Adipose tissue (tissue), 3 donors: ENCODE results near the gene ADGRL1. TPM values are rescaled to one million over a fixed set of nuclear protein-coding genes. Genes with fewer than 3 reads are reported as not detected.
"Not testable (repeated sequence)": the region's sequence is repeated elsewhere in the genome, so short reads cannot be mapped to it uniquely, and the experiment has no call there.

Experiments
- H3K27ac ChIP-seq: one replicate; pipeline ENCODE4 v1.5.1; 2013; ENCODE audit warnings: low read depth, low read length
- WGBS, 3 donors: extraction: QIAGEN DNeasy Blood & Tissue Kit; methylation state at CpG; one replicate each; pipeline ENCODE4 v1.1.7; 2013; 5-methylcytosine and 5-hydroxymethylcytosine counted together
- polyA plus RNA-seq, 3 donors: library from polyadenylated mRNA; stranded (reverse); fragments of 200-250 nt; gene quantifications; one replicate each; pipeline ENCODE4 v1.2.3, GENCODE V29; 2013
- donor health status: healthy with polysubstance abuse.
- donor health status: Bipolar disorder and iron deficiency.
- donor health status: healthy.

Gene ADGRL1
- polyA plus RNA-seq, 3 donors, result 5.7 to 12.3 (median 11.3) TPM

- 84 to 86% (median 85%) methylated on average over 18 of the region's 18 CpGs for WGBS, 3 donors
These were observed 7.3 kb downstream of the ADGRL1 start for GRCh38 chr19:14198384-14199376.

GRCh38 chr19:14197882-14198281 lies 8.1 kb downstream of the ADGRL1 start:
- WGBS, 3 donors, result 90 to 95% (median 93%) methylated on average over 5 of the region's 5 CpGs
- no peak overlapping the region for H3K27ac ChIP-seq

More at GRCh38 chr19:14198384-14199376, 7.3 kb downstream of the ADGRL1 start:
- no peak overlapping the region for H3K27ac ChIP-seq

DNA sequence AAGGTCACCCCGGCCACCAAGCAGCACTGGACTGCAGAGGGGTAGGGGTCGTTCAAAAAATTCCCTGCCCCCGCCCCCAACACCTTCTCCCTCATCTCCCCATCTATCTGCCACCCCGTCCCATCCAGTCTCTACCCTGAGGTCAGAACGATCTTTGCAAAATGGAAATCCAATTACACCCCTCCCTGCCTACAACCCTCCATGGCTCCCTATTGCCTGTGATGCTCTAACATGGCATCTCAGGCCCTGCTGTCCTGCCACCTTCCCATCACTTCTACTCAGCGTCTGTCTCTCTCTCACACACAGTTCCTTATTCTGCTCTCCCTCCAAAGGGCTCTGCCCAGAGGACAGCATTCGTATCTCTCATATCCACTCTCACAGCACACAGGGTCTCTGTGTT lies 8.7 kb downstream of the ADGRL1 start:
- 88 to 91% (median 89%) methylated on average over 6 of the region's 7 CpGs for WGBS, 3 donors
- H3K27ac ChIP-seq, result not testable (repeated sequence)

DNA sequence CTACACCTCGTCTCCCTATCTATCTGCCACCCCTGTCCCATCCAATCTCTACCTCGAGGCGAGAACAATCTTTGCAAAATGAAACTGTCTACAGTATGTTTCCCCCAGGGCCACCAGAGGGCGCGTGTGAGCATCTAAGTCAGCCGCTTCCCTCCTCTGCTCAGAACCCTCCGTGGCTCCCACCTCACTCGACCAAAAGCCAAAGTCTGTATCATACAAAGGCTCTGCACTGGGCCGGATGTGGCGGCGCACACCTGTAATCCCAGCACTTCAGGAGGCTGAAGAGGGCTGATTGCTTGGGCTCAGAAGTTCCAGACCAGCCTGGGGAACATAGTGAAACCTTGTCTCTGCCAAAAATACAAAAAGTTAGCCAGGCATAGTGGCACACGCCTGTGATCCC lies 9.9 kb downstream of the ADGRL1 start:
- not testable (repeated sequence) for H3K27ac ChIP-seq
- 31 to 43% (median 41%) methylated on average over 12 of the region's 12 CpGs for WGBS, 3 donors

GRCh38 chr19:14195216-14195615 lies 10.8 kb downstream of the ADGRL1 start:
- WGBS, 3 donors, result 83 to 92% (median 87%) methylated on average over 8 to 12 of the region's 12 CpGs
- H3K27ac ChIP-seq, result not testable (repeated sequence)

DNA sequence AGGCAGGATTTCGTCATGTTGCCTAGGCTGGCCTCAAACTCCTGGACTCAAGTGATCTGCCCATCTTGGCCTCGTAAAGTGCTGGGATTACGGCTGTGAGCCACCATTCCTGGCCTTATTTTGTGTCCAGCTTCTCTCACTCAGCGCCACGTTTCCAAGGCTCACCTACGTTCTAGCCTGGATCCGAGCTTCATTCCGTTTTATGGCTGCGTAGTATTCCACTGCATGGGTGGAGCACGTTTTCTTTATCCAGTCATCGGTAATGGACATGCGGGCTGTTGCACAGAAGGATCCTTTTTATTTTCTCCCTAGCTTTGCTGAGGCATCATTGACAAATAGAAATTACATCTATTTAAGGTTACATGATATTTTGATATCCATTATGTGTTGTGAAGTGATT lies 16.6 kb downstream of the ADGRL1 start:
- no peak overlapping the region for H3K27ac ChIP-seq
- 95 to 97% (median 96%) methylated on average over 12 of the region's 12 CpGs for WGBS, 3 donors

GRCh38 chr19:14188086-14188485 lies 17.9 kb downstream of the ADGRL1 start:
- WGBS, 3 donors, result 90 to 95% (median 90%) methylated on average over 7 of the region's 7 CpGs

GRCh38 chr19:14187561-14187960 lies 18.4 kb downstream of the ADGRL1 start:
- H3K27ac ChIP-seq, result no peak overlapping the region
- WGBS, 3 donors, result 48 to 93% (median 69%) methylated on average over 12 of the region's 12 CpGs

More at GRCh38 chr19:14188086-14188485, 17.9 kb downstream of the ADGRL1 start:
- not testable (repeated sequence) for H3K27ac ChIP-seq

GRCh38 chr19:14186684-14187083 lies 19.3 kb downstream of the ADGRL1 start:
- WGBS, 3 donors, result 82 to 91% (median 90%) methylated on average over 9 of the region's 9 CpGs
- not testable (repeated sequence) for H3K27ac ChIP-seq

DNA sequence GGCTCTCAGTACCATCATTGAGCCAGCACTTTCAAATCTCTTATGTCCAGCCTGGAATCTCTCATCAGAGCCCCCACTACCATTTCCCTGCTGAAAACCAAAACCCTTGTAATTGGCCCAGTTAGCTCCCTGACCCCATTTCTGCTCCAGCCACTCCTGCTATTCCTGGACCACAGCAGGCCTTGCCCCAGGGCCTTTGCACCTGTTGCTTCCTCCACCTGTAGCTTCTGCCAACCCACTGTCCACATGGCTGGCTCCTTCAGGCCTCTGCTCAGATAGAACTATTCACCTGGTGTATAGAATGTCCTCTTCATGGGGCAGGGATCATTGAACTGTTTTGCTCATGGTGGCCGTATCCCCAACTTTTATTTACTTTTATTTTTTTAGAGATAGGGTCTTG lies 20.3 kb downstream of the ADGRL1 start:
- not testable (repeated sequence) for H3K27ac ChIP-seq
- 81 to 94% (median 92%) methylated on average over 1 of the region's 1 CpG for WGBS, 3 donors

DNA sequence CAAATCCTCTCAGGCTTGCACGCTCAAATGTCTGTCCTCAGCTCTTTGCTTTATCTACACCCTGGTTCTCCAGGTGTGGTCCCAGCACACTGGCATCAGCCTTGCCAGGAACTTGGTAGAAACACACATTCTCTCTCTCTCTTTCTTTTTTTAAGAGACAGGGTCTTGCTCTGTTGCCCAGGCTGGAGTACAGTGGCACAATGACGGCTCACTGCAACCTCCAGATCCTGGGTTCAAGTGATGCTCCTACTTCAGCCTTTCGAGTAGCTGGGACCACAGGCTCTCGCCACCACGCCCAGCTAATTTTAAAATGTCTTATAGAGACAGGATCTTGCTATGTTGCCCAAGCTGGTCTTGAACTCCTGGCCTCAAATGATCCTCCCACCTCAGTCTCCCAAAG lies 20.8 kb downstream of the ADGRL1 start:
- 96 to 98% (median 97%) methylated on average over 5 of the region's 5 CpGs for WGBS, 3 donors
- H3K27ac ChIP-seq, result no peak overlapping the region

DNA sequence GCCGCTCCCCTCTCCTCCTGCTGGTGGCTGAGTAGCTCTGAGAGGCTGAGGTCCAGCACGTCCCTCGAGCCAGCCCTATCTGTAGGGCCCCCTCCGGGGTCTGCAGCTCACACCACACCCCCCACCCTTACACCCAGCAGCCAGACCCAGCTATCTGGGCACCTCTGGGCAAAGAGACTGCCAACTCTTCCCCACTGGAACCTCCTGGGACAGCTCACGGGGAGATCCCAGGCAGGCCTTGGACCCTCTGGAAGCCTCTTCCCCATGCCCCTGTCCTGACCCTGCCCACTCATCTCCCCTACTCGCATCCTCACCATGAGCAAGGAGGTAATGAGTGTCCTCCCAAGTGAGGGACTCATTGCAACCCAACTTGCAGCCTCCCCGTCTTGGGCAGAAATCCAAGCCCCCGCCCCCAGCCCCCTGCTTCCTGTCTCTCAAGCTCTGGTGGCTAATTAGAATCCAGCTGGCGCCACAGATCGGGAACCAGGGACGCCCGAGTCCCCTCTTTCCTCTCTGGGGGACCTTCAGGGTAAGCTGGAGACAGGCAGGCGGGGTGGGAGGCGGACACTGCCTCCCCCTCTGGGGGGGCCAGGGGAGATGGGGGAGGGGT lies 22.1 kb downstream of the ADGRL1 start:
- no peak overlapping the region for H3K27ac ChIP-seq
- 54 to 73% (median 61%) methylated on average over 10 to 14 of the region's 14 CpGs for WGBS, 3 donors

GRCh38 chr19:14182476-14182875 lies 23.5 kb downstream of the ADGRL1 start:
- 77 to 86% (median 81%) methylated on average over 8 of the region's 8 CpGs for WGBS, 3 donors
- H3K27ac ChIP-seq, result no peak overlapping the region

DNA sequence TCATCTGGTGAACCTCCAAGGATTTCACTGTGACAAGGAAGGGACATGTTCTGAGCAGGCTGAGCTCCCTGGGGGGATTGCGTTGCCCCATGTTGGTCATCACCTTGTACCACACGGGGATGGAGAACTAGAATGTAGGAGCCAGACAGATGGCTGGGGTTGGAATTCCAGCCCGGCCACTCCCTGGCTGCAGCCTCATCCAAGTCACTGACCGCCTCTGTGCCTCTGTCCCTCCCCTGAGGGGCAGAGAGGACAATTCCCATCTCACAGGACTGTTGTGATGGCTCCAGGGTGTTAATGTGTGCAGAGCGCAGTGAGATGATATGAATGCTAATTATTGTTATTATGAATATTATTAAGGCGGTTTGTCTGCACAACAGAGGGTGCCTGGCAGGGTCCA lies 24.1 kb downstream of the ADGRL1 start:
- WGBS, 3 donors, result 89 to 91% (median 91%) methylated on average over 6 of the region's 6 CpGs
- no peak overlapping the region for H3K27ac ChIP-seq

- 91 to 93% (median 92%) methylated on average over 12 of the region's 12 CpGs for WGBS, 3 donors
These were observed 24.8 kb downstream of the ADGRL1 start for GRCh38 chr19:14181199-14181598.

DNA sequence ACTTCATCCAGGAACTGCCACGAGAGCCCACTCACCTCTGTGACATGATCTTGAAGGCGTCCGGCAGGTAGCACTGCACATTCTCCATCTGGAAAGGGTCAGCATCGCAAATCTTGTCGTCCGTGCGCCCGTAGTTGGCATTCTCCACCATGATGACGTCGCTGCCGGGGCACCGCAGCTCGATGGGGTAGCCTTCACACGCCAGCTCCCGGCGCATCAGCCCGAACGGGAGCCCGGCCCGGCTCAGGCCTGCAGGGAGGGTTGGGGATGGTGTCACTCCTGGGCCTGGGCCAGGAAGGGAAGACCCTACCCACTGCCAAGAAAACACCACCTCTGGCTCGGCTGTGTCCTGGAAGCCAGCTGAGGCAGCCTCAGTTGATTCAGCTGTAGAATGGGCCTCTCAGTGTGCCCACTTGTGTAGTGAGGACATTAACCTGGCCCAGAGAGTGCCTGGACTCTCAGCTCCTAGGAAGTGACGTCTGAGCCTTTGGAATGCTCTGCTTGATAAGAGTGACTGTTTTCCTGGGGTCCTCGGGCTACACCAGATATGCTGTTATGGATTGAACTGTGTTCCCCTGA lies 28.4 kb downstream of the ADGRL1 start:
- no peak overlapping the region for H3K27ac ChIP-seq
- WGBS, 3 donors, result 87 to 94% (median 89%) methylated on average over 23 of the region's 23 CpGs

More at GRCh38 chr19:14181199-14181598, 24.8 kb downstream of the ADGRL1 start:
- H3K27ac ChIP-seq, result not testable (repeated sequence)

DNA sequence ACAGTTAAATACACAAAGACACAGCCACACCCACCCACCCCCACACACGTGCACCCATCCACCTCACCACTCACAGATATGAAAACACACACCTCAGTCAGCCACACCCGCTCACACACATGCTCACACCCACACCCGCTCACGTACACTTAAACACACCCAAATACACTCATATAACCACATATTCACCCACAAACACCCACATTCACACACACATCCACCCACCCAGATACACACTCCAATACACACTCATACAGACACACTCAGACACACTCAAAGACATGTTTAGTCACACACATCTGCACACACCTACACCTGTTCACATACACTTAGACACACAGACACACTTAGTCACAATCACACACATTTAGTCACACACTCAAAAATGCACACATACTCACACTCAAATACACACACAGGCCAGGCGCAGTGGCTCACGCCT lies 30.6 kb downstream of the ADGRL1 start:
- 91 to 93% (median 93%) methylated on average over 6 of the region's 6 CpGs for WGBS, 3 donors
- H3K27ac ChIP-seq, result no peak overlapping the region

GRCh38 chr19:14174883-14175282 lies 31.1 kb downstream of the ADGRL1 start:
- 92 to 97% (median 96%) methylated on average over 9 of the region's 9 CpGs for WGBS, 3 donors
- H3K27ac ChIP-seq, result no peak overlapping the region

DNA sequence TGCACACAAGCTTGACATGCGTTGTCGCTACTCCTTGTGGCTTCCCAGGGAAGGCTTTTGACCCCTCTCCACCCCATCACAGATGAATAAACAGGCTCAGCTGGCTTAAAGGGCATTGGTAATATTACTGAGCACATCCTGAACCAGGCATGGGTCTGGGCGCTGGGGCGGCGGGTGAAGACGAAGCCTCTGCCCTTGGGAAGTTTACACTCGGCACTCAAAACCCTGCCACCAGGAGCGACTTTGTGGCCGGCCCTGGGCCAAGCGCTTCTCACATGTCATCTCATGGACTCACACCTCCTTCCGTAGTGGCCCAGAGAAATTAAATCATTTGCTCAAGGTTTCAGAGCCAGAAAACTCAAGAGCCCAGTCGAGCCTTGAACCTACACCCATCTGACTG lies 37.0 kb downstream of the ADGRL1 start:
- no peak overlapping the region for H3K27ac ChIP-seq
- 92 to 94% (median 93%) methylated on average over 12 of the region's 12 CpGs for WGBS, 3 donors
